ENCODE data around the gene CCBE1. TPM values are rescaled to one million over a fixed set of nuclear protein-coding genes. Genes with fewer than 3 reads are reported as not detected.

The CCBE1 gene
- total and polyA plus RNA-seq, 9 of the 15 experiments (the other 6 are each of a cell fraction or from before 2014, with no cell fraction given): 0.20 TPM; not detected in 8

- Histone ChIP-seq H3K9me1 (ENCODE audit: control insufficient read depth, insufficient read depth, low read length) (no peaks in the 10 kb centered on the region), H2AFZ (ENCODE audit: low read depth, low read length) (no peak overlapping the region), H3K27me3 (ENCODE audit: control insufficient read depth in 2 of 2, insufficient read depth in 2 of 2, low read length in 2 of 2) (peaks cover 0 to 9% of the 10 kb centered on the region in 2 experiments; a peak in 1 of 5 replicates), H3K4me1 (replicated peaks in 1 of 2; ENCODE audit: control insufficient read depth in 2 of 2, insufficient read depth in 2 of 2, low read length in 2 of 2) (no peaks in the 10 kb centered on the region), H3K36me3 (ENCODE audit: control insufficient read depth, insufficient read depth, low read length) (no peaks in the 10 kb centered on the region), H3K9ac (ENCODE audit: insufficient read depth in 1 of 2, low read depth in 2 of 2, low read length in 2 of 2) (no peak overlapping the region), H4K20me1 (replicated peaks; ENCODE audit: control insufficient read depth, insufficient read depth, low read length) (no peaks in the 10 kb centered on the region), H3K4me3 (no peak overlapping the region), H3K4me2 (ENCODE audit: insufficient read depth, low read length) (no peak overlapping the region), H3K9me3 (replicated peaks; ENCODE audit: control insufficient read depth, insufficient read depth, low read depth, low read length) (no peaks in the 10 kb centered on the region), H3K27ac (ENCODE audit: extremely low read depth, low read depth, low read length) (no peak overlapping the region), H3K79me2 (ENCODE audit: control insufficient read depth, insufficient read depth, low read length) (no peaks in the 10 kb centered on the region)
- intact Hi-C loops (cut with micrococcal nuclease) (no loop called here), in situ Hi-C loops (cut with MboI) (no loop called here)
- no peak for TF ChIP-seq BMI1 (IDR thresholded peaks at IDR 0.05; ENCODE audit: low read length)
- TF ChIP-seq, protein P1, sequence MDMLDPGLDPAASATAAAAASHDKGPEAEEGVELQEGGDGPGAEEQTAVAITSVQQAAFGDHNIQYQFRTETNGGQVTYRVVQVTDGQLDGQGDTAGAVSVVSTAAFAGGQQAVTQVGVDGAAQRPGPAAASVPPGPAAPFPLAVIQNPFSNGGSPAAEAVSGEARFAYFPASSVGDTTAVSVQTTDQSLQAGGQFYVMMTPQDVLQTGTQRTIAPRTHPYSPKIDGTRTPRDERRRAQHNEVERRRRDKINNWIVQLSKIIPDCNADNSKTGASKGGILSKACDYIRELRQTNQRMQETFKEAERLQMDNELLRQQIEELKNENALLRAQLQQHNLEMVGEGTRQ (CRISPR knock-in tag; IDR thresholded peaks at IDR 0.05): peak; percentile 38; the same call in 1 of the 2 replicates
- ChIA-PET CTCF (ENCODE audit: low intra/inter-chr PET ratio) (no interaction called here), POLR2A (no interaction called here)
- no peak for DNase-seq (ENCODE audit: extremely low read depth in 1 of 4, low spot score in 3 of 4)
- no peak for FAIRE-seq
- ATAC-seq: no peak
- no TSS peak for BruUV-seq (replicated peaks)
- 6% methylated on average over 7 of the region's 7 CpGs for WGBS (ENCODE audit: insufficient coverage, low coverage, missing lambda C conversion rate)
Observed at GRCh38 chr18:59560556-59560955, 136.7 kb downstream of the CCBE1 start.

DNA sequence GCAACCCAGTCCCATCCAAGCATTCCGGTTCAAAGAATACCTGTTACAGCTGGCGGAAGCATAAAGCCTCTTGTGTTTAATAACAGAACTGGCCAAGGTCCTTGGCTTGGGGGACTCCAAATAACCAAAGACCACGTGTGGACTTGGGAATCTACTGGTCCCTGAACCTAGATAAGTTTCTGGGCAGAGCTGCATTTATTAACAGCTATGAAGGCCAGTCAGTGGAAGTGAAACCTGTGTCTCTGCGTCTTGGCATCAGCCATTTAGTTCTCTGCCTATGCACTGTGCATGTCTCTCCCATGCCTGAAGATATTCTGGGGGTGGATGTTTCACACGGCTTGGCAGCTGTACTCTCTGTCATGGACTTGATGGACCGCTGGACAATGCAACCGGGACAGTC is 137.7 kb downstream of the CCBE1 start:
- ATAC-seq (no peak), FAIRE-seq (no peak), DNase-seq (ENCODE audit: extremely low read depth in 1 of 4, low spot score in 3 of 4) (no peak)
- H3K36me3 ChIP-seq (ENCODE audit: control insufficient read depth, insufficient read depth, low read length): no peaks in the 10 kb centered on the region
- H3K27ac ChIP-seq (ENCODE audit: extremely low read depth, low read depth, low read length): no peak overlapping the region
- H3K27me3 ChIP-seq (ENCODE audit: control insufficient read depth in 2 of 2, insufficient read depth in 2 of 2, low read length in 2 of 2): peaks cover 0 to 9% of the 10 kb centered on the region in 2 experiments; a peak in 1 of 5 replicates
- H3K9me3 ChIP-seq (replicated peaks; ENCODE audit: control insufficient read depth, insufficient read depth, low read depth, low read length): no peaks in the 10 kb centered on the region
- ChIA-PET POLR2A (interaction anchor here (0.6 kb wide), 1 partner anchor 1472 kb away, joined by 3 read pairs; no protein-coding TSS in a partner anchor), CTCF (ENCODE audit: low intra/inter-chr PET ratio) (no interaction called here)
- no peak overlapping the region for H3K9ac ChIP-seq (ENCODE audit: insufficient read depth in 1 of 2, low read depth in 2 of 2, low read length in 2 of 2)
- intact Hi-C loops (cut with micrococcal nuclease): no loop called here
- BruUV-seq (replicated peaks): no TSS peak
- no peak overlapping the region for H3K4me2 ChIP-seq (ENCODE audit: insufficient read depth, low read length)
- no peaks in the 10 kb centered on the region for H3K79me2 ChIP-seq (ENCODE audit: control insufficient read depth, insufficient read depth, low read length)
- no peak overlapping the region for H2AFZ ChIP-seq (ENCODE audit: low read depth, low read length)
- no peaks in the 10 kb centered on the region for H4K20me1 ChIP-seq (replicated peaks; ENCODE audit: control insufficient read depth, insufficient read depth, low read length)
- WGBS (ENCODE audit: insufficient coverage, low coverage, missing lambda C conversion rate): 5% methylated on average over 7 of the region's 7 CpGs
- H3K9me1 ChIP-seq (ENCODE audit: control insufficient read depth, insufficient read depth, low read length): no peaks in the 10 kb centered on the region
- no peaks in the 10 kb centered on the region for H3K4me1 ChIP-seq (replicated peaks in 1 of 2; ENCODE audit: control insufficient read depth in 2 of 2, insufficient read depth in 2 of 2, low read length in 2 of 2)
- in situ Hi-C loops (cut with MboI): no loop called here
- no peak overlapping the region for H3K4me3 ChIP-seq
- TF ChIP-seq FOXJ3 (CRISPR knock-in tag; IDR thresholded peaks at IDR 0.05) (no peak), KDM5B (IDR thresholded peaks at IDR 0.05; ENCODE audit: insufficient replicate concordance, low read depth, low read length) (no peak), TBL1XR1 (IDR thresholded peaks at IDR 0.05; ENCODE audit: low read length in 2 of 2) (no peak), ZNF174 (CRISPR knock-in tag; IDR thresholded peaks at IDR 0.05) (no peak), ATF1 (CRISPR knock-in tag; IDR thresholded peaks at IDR 0.05) (no peak), ATF1 (tag; IDR thresholded peaks at IDR 0.05) (no peak), LARP7 (IDR thresholded peaks at IDR 0.05) (no peak), ZBTB1 (CRISPR knock-in tag; IDR thresholded peaks at IDR 0.05; ENCODE audit: borderline replicate concordance, low read depth) (no peak), HNRNPUL1 (IDR thresholded peaks at IDR 0.05; ENCODE audit: low read length) (no peak), SNIP1 (IDR thresholded peaks at IDR 0.05; ENCODE audit: low read depth) (no peak), GTF2E2 (tag; IDR thresholded peaks at IDR 0.05) (no peak), MYNN (IDR thresholded peaks at IDR 0.05) (no peak), MYNN (CRISPR knock-in tag; IDR thresholded peaks at IDR 0.05) (no peak)
- TF ChIP-seq, protein P2, sequence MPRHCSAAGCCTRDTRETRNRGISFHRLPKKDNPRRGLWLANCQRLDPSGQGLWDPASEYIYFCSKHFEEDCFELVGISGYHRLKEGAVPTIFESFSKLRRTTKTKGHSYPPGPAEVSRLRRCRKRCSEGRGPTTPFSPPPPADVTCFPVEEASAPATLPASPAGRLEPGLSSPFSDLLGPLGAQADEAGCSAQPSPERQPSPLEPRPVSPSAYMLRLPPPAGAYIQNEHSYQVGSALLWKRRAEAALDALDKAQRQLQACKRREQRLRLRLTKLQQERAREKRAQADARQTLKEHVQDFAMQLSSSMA (CRISPR knock-in tag; IDR thresholded peaks at IDR 0.05): no peak
- TF ChIP-seq, protein P3, sequence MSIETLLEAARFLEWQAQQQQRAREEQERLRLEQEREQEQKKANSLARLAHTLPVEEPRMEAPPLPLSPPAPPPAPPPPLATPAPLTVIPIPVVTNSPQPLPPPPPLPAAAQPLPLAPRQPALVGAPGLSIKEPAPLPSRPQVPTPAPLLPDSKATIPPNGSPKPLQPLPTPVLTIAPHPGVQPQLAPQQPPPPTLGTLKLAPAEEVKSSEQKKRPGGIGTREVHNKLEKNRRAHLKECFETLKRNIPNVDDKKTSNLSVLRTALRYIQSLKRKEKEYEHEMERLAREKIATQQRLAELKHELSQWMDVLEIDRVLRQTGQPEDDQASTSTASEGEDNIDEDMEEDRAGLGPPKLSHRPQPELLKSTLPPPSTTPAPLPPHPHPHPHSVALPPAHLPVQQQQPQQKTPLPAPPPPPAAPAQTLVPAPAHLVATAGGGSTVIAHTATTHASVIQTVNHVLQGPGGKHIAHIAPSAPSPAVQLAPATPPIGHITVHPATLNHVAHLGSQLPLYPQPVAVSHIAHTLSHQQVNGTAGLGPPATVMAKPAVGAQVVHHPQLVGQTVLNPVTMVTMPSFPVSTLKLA (conservative IDR thresholded peaks at IDR 0.05): no peak
